GM18868 (cell line): Measurements from ENCODE around the gene PNKD.

Source experiments
- ATAC-seq: cut with Tn5 transposase; IDR thresholded peaks from one replicate; pipeline ENCODE4 v1.9.1; 2021; ENCODE audit warnings: mild to moderate bottlenecking, moderate library complexity; ENCODE audit not compliant: unreplicated experiment

The PNKD gene

GRCh38 chr2:218368621-218369153, 98.4 kb downstream of the PNKD start:
- no peak for ATAC-seq

GRCh38 chr2:218369330-218369729, 99.0 kb downstream of the PNKD start:
- no peak for ATAC-seq

GRCh38 chr2:218370410-218371063, 100.2 kb downstream of the PNKD start:
- no peak for ATAC-seq

- no peak for ATAC-seq
These were observed 101.6 kb downstream of the PNKD start for GRCh38 chr2:218371983-218372350.

GRCh38 chr2:218374795-218375194, 104.5 kb downstream of the PNKD start:
- no peak for ATAC-seq

- ATAC-seq = no peak
These were observed 104.9 kb downstream of the PNKD start for GRCh38 chr2:218375212-218375611.

- no peak for ATAC-seq
These were observed 107.7 kb downstream of the PNKD start for GRCh38 chr2:218378053-218378452.

- ATAC-seq = no peak
These were observed 111.6 kb downstream of the PNKD start, which contains the start of gene SLC11A1 for GRCh38 chr2:218381916-218382366. Gene SLC11A1 (plus strand): TSS chr2:218382273. CDS start chr2:218382369, 96 bp downstream.

GRCh38 chr2:218382785-218383184, 112.5 kb downstream of the PNKD start:
- no peak for ATAC-seq

- ATAC-seq = no peak
These were observed 113.7 kb downstream of the PNKD start for GRCh38 chr2:218383892-218384519.

- ATAC-seq = no peak
These were observed 114.7 kb downstream of the PNKD start for GRCh38 chr2:218384975-218385374.

GRCh38 chr2:218386505-218387368, 116.4 kb downstream of the PNKD start:
- no peak for ATAC-seq

- ATAC-seq = no peak
These were observed 117.3 kb downstream of the PNKD start for GRCh38 chr2:218387369-218388194.

- no peak for ATAC-seq
These were observed 119.2 kb downstream of the PNKD start for GRCh38 chr2:218389333-218390150.

GRCh38 chr2:218391202-218391601, 120.9 kb downstream of the PNKD start:
- ATAC-seq = no peak

- no peak for ATAC-seq
These were observed 122.1 kb downstream of the PNKD start for GRCh38 chr2:218392459-218392858.

- ATAC-seq = no peak
These were observed 122.7 kb downstream of the PNKD start for GRCh38 chr2:218392891-218393462.

GRCh38 chr2:218393750-218394290, 123.5 kb downstream of the PNKD start:
- no peak for ATAC-seq
